GM19043 (cell line): Measurements from ENCODE around the gene RGS19.
A peak's percentile ranks its signal among the peaks of the same experiment; 100 is the strongest.

Experiments used
- ATAC-seq: cut with Tn5 transposase; IDR thresholded peaks from one replicate; pipeline ENCODE4 v1.9.1; 2021; ENCODE audit warnings: low read depth; ENCODE audit not compliant: unreplicated experiment

The RGS19 gene

GRCh38 chr20:64050261-64051032 lies 28.9 kb downstream of the RGS19 start:
- ATAC-seq = no peak

GRCh38 chr20:64049878-64050260 lies 29.4 kb downstream of the RGS19 start:
- ATAC-seq = no peak

DNA sequence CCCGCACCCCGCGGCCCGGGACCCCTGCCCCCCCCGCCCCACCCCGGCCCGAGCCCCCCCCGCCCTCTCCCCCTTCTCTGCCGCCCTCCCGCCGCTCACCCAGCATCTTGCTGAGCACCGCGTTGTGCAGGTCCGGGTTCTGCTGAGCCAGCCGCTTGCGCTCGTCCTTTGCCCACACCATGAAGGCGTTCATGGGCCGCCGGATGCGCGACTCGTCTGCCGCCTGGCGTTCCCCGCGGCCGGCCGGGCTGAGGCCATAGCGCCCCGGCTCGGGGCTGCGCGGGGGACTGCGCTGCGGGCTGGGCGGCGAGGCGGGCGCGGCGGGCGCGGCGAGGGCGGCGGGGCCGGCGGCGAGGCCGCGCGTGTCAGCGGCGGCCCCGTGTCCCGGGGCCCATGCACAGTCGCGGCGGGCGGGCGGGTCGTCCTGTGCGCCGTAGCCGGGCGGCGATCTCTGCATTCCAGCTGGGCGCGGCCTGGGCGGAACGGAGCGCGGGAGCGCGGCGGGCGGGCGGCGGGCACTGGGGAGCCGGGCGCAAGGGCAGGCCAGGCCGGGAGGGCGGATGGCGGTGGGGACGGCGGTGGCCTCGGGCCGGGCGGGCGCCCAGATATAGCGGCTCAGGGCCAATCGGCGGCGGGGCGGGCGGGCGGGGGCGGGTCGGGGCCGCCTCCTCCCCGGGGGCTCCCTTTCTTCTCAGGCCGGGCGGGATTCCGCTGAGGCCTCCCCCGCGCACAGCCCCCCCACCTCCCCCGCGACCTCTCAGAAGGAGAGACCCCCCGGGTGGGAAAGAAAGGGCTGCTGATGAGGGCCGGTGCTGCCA lies 30.0 kb downstream of the RGS19 start, which contains the start of gene SOX18:
SOX18 (minus strand) TSS at position 580 of the 818 bp plus-strand sequence; CDS start at position 457, 123 bp downstream.
- ATAC-seq = no peak

GRCh38 chr20:64048402-64049044 lies 30.8 kb downstream of the RGS19 start:
- no peak for ATAC-seq

- no peak for ATAC-seq
Measured at GRCh38 chr20:64047968-64048401, 31.3 kb downstream of the RGS19 start.

DNA sequence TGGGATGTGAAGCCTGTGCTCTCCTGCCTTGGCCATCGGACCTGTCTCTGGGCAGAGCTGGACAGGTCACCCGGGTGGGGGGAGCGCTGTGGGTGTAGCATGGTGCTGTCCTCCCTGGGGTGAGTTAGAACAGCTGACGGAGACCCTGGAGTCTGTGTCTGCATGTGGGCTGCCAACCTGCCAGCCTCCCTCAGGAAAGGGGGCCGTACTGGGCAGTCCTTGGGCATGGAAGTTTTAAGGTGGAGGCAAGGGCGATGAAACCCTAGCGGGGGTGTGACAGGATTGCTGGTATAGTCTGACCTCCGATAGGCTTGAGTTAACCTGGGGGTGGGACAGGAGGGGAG lies 32.3 kb downstream of the RGS19 start:
- ATAC-seq = no peak

DNA sequence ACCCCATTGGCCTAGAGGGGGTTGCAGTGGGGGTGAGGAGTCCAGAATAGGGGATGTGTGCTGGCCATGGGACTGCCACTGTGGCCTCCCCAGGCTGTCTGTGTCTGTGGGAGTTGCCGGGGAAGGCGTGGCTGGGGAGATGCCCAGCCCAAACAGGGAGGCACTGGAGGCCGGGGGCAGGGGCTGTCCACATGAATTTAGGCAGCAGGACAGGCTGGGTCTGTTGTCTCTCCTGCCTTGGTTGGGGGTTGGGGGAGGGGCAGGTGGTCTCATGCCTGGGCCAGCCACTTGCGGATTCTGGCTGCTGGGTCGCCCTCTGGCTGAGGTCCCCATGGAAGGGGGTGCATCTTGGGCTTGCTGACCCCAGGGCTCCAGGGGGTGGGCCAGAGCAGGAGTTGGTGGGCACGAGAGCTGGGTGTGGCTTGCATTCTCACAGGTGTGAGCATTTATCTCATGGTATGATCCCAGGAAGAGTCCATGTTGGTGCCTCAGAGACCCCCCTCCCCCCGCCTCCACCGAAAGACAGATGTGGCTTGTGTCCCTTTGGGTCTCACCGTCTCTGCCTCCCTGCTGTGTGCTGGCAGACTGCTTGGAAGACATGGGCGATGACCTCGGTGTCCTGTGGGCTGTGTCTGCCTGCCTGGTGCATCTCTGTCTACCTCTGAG lies 33.8 kb downstream of the RGS19 start:
- no peak for ATAC-seq

- ATAC-seq = no peak
Measured at GRCh38 chr20:64044484-64045247, 34.7 kb downstream of the RGS19 start.

GRCh38 chr20:64043768-64044167 lies 35.5 kb downstream of the RGS19 start:
- ATAC-seq = no peak

- ATAC-seq = no peak
Measured at GRCh38 chr20:64042054-64042781, 37.1 kb downstream of the RGS19 start.

DNA sequence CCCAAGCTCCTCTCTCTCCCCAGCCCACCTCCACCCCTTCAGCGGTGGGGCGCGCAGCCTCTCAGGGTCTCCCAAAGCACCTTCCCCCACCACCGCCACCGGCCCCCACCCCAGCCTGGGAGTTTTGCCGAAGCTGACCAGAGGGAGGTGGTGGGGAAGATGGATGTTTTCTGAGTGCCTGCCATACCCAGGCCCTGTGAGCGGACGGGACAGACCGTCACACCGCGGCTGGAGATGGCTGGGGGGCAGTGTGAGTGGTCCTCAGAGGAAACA lies 37.6 kb downstream of the RGS19 start:
- ATAC-seq = no peak

- no peak for ATAC-seq
Measured at GRCh38 chr20:64041040-64041780, 38.1 kb downstream of the RGS19 start.

GRCh38 chr20:64040231-64041039 lies 38.9 kb downstream of the RGS19 start:
- ATAC-seq = no peak

DNA sequence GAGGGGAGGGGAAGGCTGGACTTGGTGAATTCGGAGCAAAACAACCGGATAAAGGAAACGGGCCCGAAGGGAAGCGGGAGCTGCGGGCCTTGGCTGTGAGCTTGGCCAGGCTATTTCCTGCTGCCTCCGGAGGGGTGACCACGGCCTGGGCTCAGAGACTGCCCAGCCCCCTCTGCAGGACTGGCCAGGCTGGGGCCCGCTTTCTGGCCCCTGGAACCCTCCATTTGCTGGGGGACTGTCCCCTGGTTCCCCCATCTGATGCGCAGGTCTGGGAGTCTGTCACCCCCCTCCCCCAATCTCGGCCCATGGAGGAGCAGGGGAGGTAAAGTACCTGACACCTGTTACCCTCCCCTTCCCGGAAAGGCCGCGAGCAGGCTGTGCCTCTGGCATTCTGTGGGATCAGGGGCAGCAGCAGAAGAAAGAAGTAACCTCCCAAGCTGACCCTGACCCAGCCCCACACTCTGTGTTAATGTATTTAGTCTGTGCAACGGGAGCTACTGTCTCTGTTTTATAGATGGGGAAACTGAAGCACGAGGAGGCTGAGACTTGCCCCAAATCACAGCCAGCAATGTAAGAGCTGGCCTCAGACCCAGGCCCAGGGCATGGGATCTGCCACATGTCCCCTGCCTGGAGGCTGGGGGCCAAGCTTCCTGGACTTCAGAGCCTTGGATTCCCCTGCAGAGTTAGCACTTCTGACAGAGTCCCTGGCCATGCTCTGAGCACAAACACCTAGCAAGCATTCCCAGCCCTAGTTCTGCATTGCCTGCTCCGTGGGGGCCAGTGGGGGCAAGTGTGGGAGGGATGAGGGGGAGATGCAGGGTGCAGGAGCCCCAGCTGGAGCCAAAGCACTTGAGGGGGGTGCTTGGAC lies 39.8 kb downstream of the RGS19 start:
- ATAC-seq = no peak

- peak; percentile 41 for ATAC-seq
Measured at GRCh38 chr20:64038565-64039292, 40.6 kb downstream of the RGS19 start.

- ATAC-seq = no peak
Measured at GRCh38 chr20:64038224-64038564, 41.1 kb downstream of the RGS19 start.
